H1 (cell line): ENCODE results near the gene CCL22. TPM values are rescaled to one million over a fixed set of nuclear protein-coding genes. Genes with fewer than 3 reads are reported as not detected.

Experiments used
- CTCF ChIA-PET: fragments of 300-600 bp; sonication (Branson Sonifier 250); formaldehyde crosslinking; loops from one replicate; lab custom pipeline; 2021; ENCODE audit not compliant: partially characterized antibody; lab: Charles Lee
- POLR2A ChIA-PET: fragments of 300-600 bp; sonication (Branson Sonifier 250); formaldehyde crosslinking; loops from one replicate; lab custom pipeline; 2021; ENCODE audit warnings: inconsistent platforms; ENCODE audit not compliant: partially characterized antibody; lab: Charles Lee
- DNase-seq, 2 experiments: peaks; one replicate each; pipeline versions ENCODE4 v3.0.0 to v3.0.0-alpha.2; 2010 to 2022; ENCODE audit warnings: low spot score in 2 of 2, low read depth in 1 of 2, mixed read lengths in 1 of 2
- FAIRE-seq: peaks from 2 replicates; lab custom pipeline; 2011; peaks lifted over from hg19 to GRCh38; lab: Jason Lieb, UNC
- H2AFZ ChIP-seq: 2 replicates; pipeline ENCODE4 v1.8.1; 2012; ENCODE audit warnings: low read length, inconsistent platforms
- H2AK5ac ChIP-seq: 2 replicates; pipeline ENCODE4 v1.6.1; 2013; ENCODE audit warnings: low read depth, low read length
- H2BK120ac ChIP-seq: replicated peaks from 2 replicates; pipeline ENCODE3; 2013; ENCODE audit warnings: low read depth, low read length, inconsistent platforms
- H2BK12ac ChIP-seq: 2 replicates; pipeline ENCODE4 v1.6.1; 2013; ENCODE audit warnings: low read depth, low read length
- H2BK15ac ChIP-seq: 2 replicates; pipeline ENCODE4 v1.6.1; 2013; ENCODE audit warnings: low read length
- H2BK20ac ChIP-seq: 2 replicates; pipeline ENCODE4 v1.6.1; 2013; ENCODE audit warnings: low read length
- H2BK5ac ChIP-seq: 2 replicates; pipeline ENCODE4 v1.6.1; 2013; ENCODE audit warnings: low read depth, low read length
- H3K14ac ChIP-seq: 2 replicates; pipeline ENCODE4 v1.6.1; 2013; ENCODE audit warnings: inconsistent platforms; ENCODE audit not compliant: insufficient read length
- H3K18ac ChIP-seq: 2 replicates; pipeline ENCODE4 v1.6.1; 2013; ENCODE audit warnings: low read length; ENCODE audit errors: extremely low read depth
- H3K23ac ChIP-seq: 2 replicates; pipeline ENCODE4 v1.6.1; 2013; ENCODE audit warnings: inconsistent platforms; ENCODE audit not compliant: insufficient read length
- H3K23me2 ChIP-seq: 2 replicates; pipeline ENCODE4 v1.6.1; 2013; ENCODE audit warnings: low read depth, low read length
- H3K27ac ChIP-seq: 2 replicates; pipeline ENCODE4 v1.6.1; 2011; ENCODE audit warnings: low read depth, low read length, inconsistent platforms
- H3K27me3 ChIP-seq, 4 experiments: replicated peaks in 1 of 4; 1 replicate in 1 of 4; 2 replicates in 3 of 4; pipeline versions ENCODE4 v1.6.1 to v1.8.1; 2011 to 2013; ENCODE audit warnings: low read length in 3 of 4, mild to moderate bottlenecking in 3 of 4, inconsistent platforms in 2 of 4, mixed read lengths in 2 of 4, moderate library complexity in 1 of 4; ENCODE audit not compliant: control insufficient read depth in 3 of 4, insufficient read depth in 3 of 4; ENCODE audit errors: extremely low read depth in 1 of 4
- H3K36me3 ChIP-seq, 4 experiments: 2 replicates each; pipeline versions ENCODE4 v1.6.1 to v1.8.1; 2011 to 2013; ENCODE audit warnings: mild to moderate bottlenecking in 4 of 4, low read length in 3 of 4, moderate library complexity in 2 of 4, control low read depth in 1 of 4, inconsistent platforms in 1 of 4; ENCODE audit not compliant: insufficient read depth in 4 of 4, control insufficient read depth in 2 of 4
- H3K4ac ChIP-seq: replicated peaks from 2 replicates; pipeline ENCODE3; 2013; ENCODE audit warnings: low read length, low read depth, mixed read lengths, inconsistent platforms; ENCODE audit not compliant: insufficient read length
- H3K4me1 ChIP-seq, 4 experiments: replicated peaks in 1 of 4; 1 replicate in 1 of 4; 2 replicates in 3 of 4; pipeline versions ENCODE4 v1.6.1 to v1.8.1; 2011 to 2013; ENCODE audit warnings: low read length in 3 of 4, inconsistent platforms in 2 of 4, mixed read lengths in 1 of 4; ENCODE audit not compliant: insufficient read depth in 4 of 4, control insufficient read depth in 3 of 4
- H3K4me2 ChIP-seq, 2 experiments: 2 replicates each; pipeline versions ENCODE4 v1.6.1 to v1.8.1; 2011 to 2013; ENCODE audit warnings: low read depth in 2 of 2, low read length in 2 of 2, control low read depth in 1 of 2, inconsistent platforms in 1 of 2, mild to moderate bottlenecking in 1 of 2; ENCODE audit not compliant: insufficient read depth in 1 of 2
- H3K4me3 ChIP-seq, 4 experiments: fragments of 200-600, 300-600 bp in 1 of 4; sonication (generic), shearing (Covaris generic), sonication (Bioruptor Twin) in 1 of 4; 2 replicates each; pipeline versions ENCODE4 v1.5.1 to v1.8.1; 2011 to 2016; ENCODE audit warnings: low read length in 4 of 4, low read depth in 3 of 4, control low read depth in 2 of 4, inconsistent platforms in 2 of 4, mild to moderate bottlenecking in 2 of 4, mixed read lengths in 1 of 4, moderate library complexity in 1 of 4; ENCODE audit not compliant: insufficient read depth in 2 of 4; ENCODE audit errors: extremely low read depth in 1 of 4
- H3K56ac ChIP-seq: replicated peaks from 2 replicates; pipeline ENCODE3; 2013; ENCODE audit warnings: low read depth, mild to moderate bottlenecking, mixed read lengths, low read length, inconsistent platforms; ENCODE audit not compliant: insufficient read length
- H3K79me1 ChIP-seq: 2 replicates; pipeline ENCODE4 v1.6.1; 2013; ENCODE audit warnings: low read depth, low read length, control low read depth
- H3K79me2 ChIP-seq, 2 experiments: 2 replicates each; pipeline versions ENCODE4 v1.6.1 to v1.8.1; 2012 to 2013; ENCODE audit warnings: low read length in 2 of 2, mild to moderate bottlenecking in 2 of 2, inconsistent platforms in 1 of 2; ENCODE audit not compliant: insufficient read depth in 2 of 2, control insufficient read depth in 1 of 2
- H3K9ac ChIP-seq, 4 experiments: replicated peaks in 1 of 4; 1 replicate in 1 of 4; 2 replicates in 3 of 4; pipeline versions ENCODE4 v1.6.1 to v1.8.1; 2011 to 2013; ENCODE audit warnings: low read depth in 3 of 4, low read length in 3 of 4, control low read depth in 2 of 4, mild to moderate bottlenecking in 2 of 4, moderate library complexity in 2 of 4, inconsistent platforms in 1 of 4; ENCODE audit errors: extremely low read depth in 1 of 4
- H3K9me3 ChIP-seq, 2 experiments: 2 replicates each; pipeline versions ENCODE4 v1.6.1 to v1.8.1; 2012 to 2013; ENCODE audit warnings: mild to moderate bottlenecking in 2 of 2, moderate library complexity in 2 of 2, control low read depth in 1 of 2, inconsistent platforms in 1 of 2, low read depth in 1 of 2, low read length in 1 of 2, mixed read lengths in 1 of 2; ENCODE audit not compliant: insufficient read depth in 2 of 2
- H4K20me1 ChIP-seq, 2 experiments: replicated peaks in 1 of 2; 2 replicates each; pipeline versions ENCODE3 to v1.8.1; 2011 to 2013; ENCODE audit warnings: inconsistent platforms in 2 of 2, low read length in 2 of 2, mild to moderate bottlenecking in 1 of 2; ENCODE audit not compliant: insufficient read depth in 2 of 2, control insufficient read depth in 1 of 2
- H4K5ac ChIP-seq: 2 replicates; pipeline ENCODE4 v1.6.1; 2013; ENCODE audit warnings: low read length, low read depth, mixed read lengths, inconsistent platforms; ENCODE audit not compliant: insufficient read length
- H4K8ac ChIP-seq: 2 replicates; pipeline ENCODE4 v1.8.0; 2013; ENCODE audit warnings: mild to moderate bottlenecking, moderate library complexity, low read length, inconsistent platforms; ENCODE audit not compliant: insufficient read depth; ENCODE audit errors: extremely low read depth
- H4K91ac ChIP-seq: replicated peaks from 2 replicates; pipeline ENCODE3; 2013; ENCODE audit warnings: low read length, mixed read lengths, inconsistent platforms; ENCODE audit not compliant: insufficient read length
- ATF3 ChIP-seq: IDR thresholded peaks from 2 replicates; pipeline ENCODE4 v1.6.1; 2011; ENCODE audit warnings: low read depth, mild to moderate bottlenecking, low read length; ENCODE audit not compliant: insufficient read depth
- CBX8 ChIP-seq: fragments of 300-800, 300-1000 bp; sonication (generic); IDR thresholded peaks from 2 replicates; pipeline ENCODE4 v1.7.1; 2016; ENCODE audit warnings: low read depth, low read length, borderline replicate concordance
- CHD1 ChIP-seq: IDR thresholded peaks from 2 replicates; pipeline ENCODE4 v1.6.1; 2012; ENCODE audit warnings: low read depth, low read length, improper control_type of control experiment
- CHD2 ChIP-seq: IDR thresholded peaks from 2 replicates; pipeline ENCODE4 v1.6.1; 2012; ENCODE audit warnings: low read length, improper control_type of control experiment
- CTBP2 ChIP-seq: IDR thresholded peaks from 2 replicates; pipeline ENCODE4 v1.7.0; 2011; ENCODE audit warnings: borderline replicate concordance, mild to moderate bottlenecking, moderate library complexity, mixed read lengths, low read length; ENCODE audit not compliant: insufficient read depth, insufficient read length
- EZH2 ChIP-seq: fragments of 200-600 bp; sonication (generic); IDR thresholded peaks from 2 replicates; pipeline ENCODE4 v1.7.1; 2012; ENCODE audit warnings: low read depth, mild to moderate bottlenecking, moderate library complexity, low read length, inconsistent platforms; ENCODE audit not compliant: severe bottlenecking
- GTF2F1 ChIP-seq: IDR thresholded peaks from 2 replicates; pipeline ENCODE4 v1.6.1; 2012; ENCODE audit warnings: low read depth, low read length, improper control_type of control experiment, borderline replicate concordance
- KDM5A ChIP-seq: fragments of 200-600 bp; IDR thresholded peaks from 2 replicates; pipeline ENCODE4 v1.7.1; 2012; ENCODE audit warnings: mild to moderate bottlenecking, low read length, inconsistent platforms, mixed read lengths
- RNF2 ChIP-seq: fragments of 200-900, 300-1000 bp; sonication (generic); IDR thresholded peaks from 2 replicates; pipeline ENCODE4 v1.7.1; 2016; ENCODE audit warnings: borderline replicate concordance, low read depth, mild to moderate bottlenecking, antibody characterized with exemption, low read length; ENCODE audit not compliant: poor library complexity, severe bottlenecking; ENCODE audit errors: missing control alignments
- SIN3A ChIP-seq, 2 experiments: IDR thresholded peaks in 1 of 2; conservative IDR thresholded peaks in 1 of 2; 2 replicates each; pipeline ENCODE4 v1.6.1; 2011 to 2012; ENCODE audit warnings: low read length in 2 of 2, improper control_type of control experiment in 1 of 2, low read depth in 1 of 2, mild to moderate bottlenecking in 1 of 2
- TBP ChIP-seq: IDR thresholded peaks from 2 replicates; pipeline ENCODE4 v1.6.1; 2011; ENCODE audit warnings: low read depth, low read length, improper control_type of control experiment
- TCF12 ChIP-seq: IDR thresholded peaks from 2 replicates; pipeline ENCODE4 v1.6.1; 2011; ENCODE audit warnings: low read depth, mild to moderate bottlenecking, low read length
- ZNF274 ChIP-seq: IDR thresholded peaks from 2 replicates; pipeline ENCODE4 v1.7.0; 2012; ENCODE audit warnings: low read length, borderline replicate concordance; ENCODE audit errors: extremely low read depth
- WGBS, 2 experiments: shearing (Covaris generic) in 1 of 2; methylation state at CpG; one replicate each; pipeline versions ENCODE4 v1.1.6 to v1.1.7; 2013 to 2015; ENCODE audit warnings: low lambda C conversion rate in 2 of 2, mixed read lengths in 2 of 2, inconsistent platforms in 1 of 2, low coverage in 1 of 2, missing lambda C conversion rate in 1 of 2; ENCODE audit not compliant: insufficient replicate concordance in 2 of 2, insufficient coverage in 1 of 2, insufficient read length in 1 of 2; ENCODE audit errors: extremely low coverage in 1 of 2, missing lambda C conversion rate in 1 of 2; 5-methylcytosine and 5-hydroxymethylcytosine counted together
- polyA plus RNA-seq, 7 experiments: library from polyadenylated mRNA; depleted of rRNA in 3 of 7; stranded (reverse) in 5 of 7; unstranded in 2 of 7; fragments of >200 nt in 5 of 7; fragments of 200-250 nt in 2 of 7; gene quantifications; 1 replicate in 5 of 7; 2 replicates in 1 of 7; 4 replicates in 1 of 7; pipeline versions ENCODE4 v1.2.1 to v1.2.3, GENCODE V29; 2011 to 2013; ENCODE audit warnings: missing spikeins in 2 of 7, mixed read lengths in 2 of 7
- total RNA-seq: library from RNA; stranded (reverse); fragmentation: NEBNext Ultra II Directional; extraction: Animal tissue kit (Norgen Biotek cat#: 25700); gene quantifications from 2 replicates; pipeline ENCODE4 v1.2.1, GENCODE V29; 2021

The CCL22 gene
- total and polyA plus RNA-seq, 2 of the 8 experiments (the other 6 are each of a cell fraction or from before 2014, with no cell fraction given) = not detected

GRCh38 chr16:57329718-57330327 is 28.8 kb upstream of the CCL22 start:
- Histone ChIP-seq H2BK5ac (no peak overlapping the region), H2AFZ (no peak overlapping the region), H3K4ac (no peak overlapping the region), H2BK20ac (no peak overlapping the region), H2BK15ac (no peak overlapping the region), H4K8ac (no peak overlapping the region), H3K14ac (no peak overlapping the region), H2BK120ac (no peak overlapping the region), H3K23ac (no peak overlapping the region), H3K56ac (no peak overlapping the region), H3K18ac (no peak overlapping the region), H3K36me3 (no peaks in the 10 kb centered on the region), H3K27ac (no peak overlapping the region), H3K79me2 (no peaks in the 10 kb centered on the region), H3K4me3 (no peak overlapping the region), H2AK5ac (no peak overlapping the region), H4K20me1 (no peaks in the 10 kb centered on the region), H3K9ac (no peak overlapping the region), H3K79me1 (no peaks in the 10 kb centered on the region), H3K9me3 (peaks cover 0 to 4% of the 10 kb centered on the region in 2 experiments; a peak in 1 of 4 replicates), H2BK12ac (no peak overlapping the region), H3K4me1 (no peaks in the 10 kb centered on the region), H4K91ac (no peak overlapping the region), H3K4me2 (no peak overlapping the region), H4K5ac (no peak overlapping the region), H3K27me3 (no peaks in the 10 kb centered on the region), H3K23me2 (no peaks in the 10 kb centered on the region)
- POLR2A ChIA-PET = no interaction called here
- no peak for DNase-seq
- CTCF ChIA-PET = no interaction called here
- 79% methylated on average over 8 of the region's 8 CpGs; no CpG with 5 or more reads in 1 of the 2 experiments for WGBS, 2 experiments
- no peak for FAIRE-seq
- TF ChIP-seq ATF3 = no peak
- TF ChIP-seq KDM5A = no peak
- no peak for TF ChIP-seq RNF2
- TF ChIP-seq TBP = no peak
- TF ChIP-seq TCF12 = no peak
- no peak for TF ChIP-seq CHD2
- TF ChIP-seq EZH2 = no peak
- no peak for TF ChIP-seq GTF2F1
- no peak for TF ChIP-seq CHD1
- TF ChIP-seq CBX8 = no peak
- TF ChIP-seq CTBP2 = no peak
- no peak for TF ChIP-seq SIN3A (conservative IDR thresholded peaks at IDR 0.05 in 1 of 2, IDR thresholded peaks at IDR 0.05 in 1 of 2; ENCODE audit: low read depth in 1 of 2, low read length in 2 of 2)
- TF ChIP-seq ZNF274 = no peak
